COR-L47 (cell line): Measurements from ENCODE around the gene MESD.
"Not testable (repeated sequence)": the region's sequence is repeated elsewhere in the genome, so short reads cannot be mapped to it uniquely, and the experiment has no call there.

Experiments used
- DNase-seq: peaks from one replicate; lab custom pipeline; 2025; lab: John Stamatoyannopoulos, UW

The MESD gene

GRCh38 chr15:80958818-80959495, 30.7 kb downstream of the MESD start:
- no peak for DNase-seq

- no peak for DNase-seq
These were observed 31.6 kb downstream of the MESD start for GRCh38 chr15:80957976-80958375.

- DNase-seq = no peak
These were observed 32.1 kb downstream of the MESD start for GRCh38 chr15:80957556-80957955.

GRCh38 chr15:80955571-80956452, 33.8 kb downstream of the MESD start:
- not testable (repeated sequence) for DNase-seq

GRCh38 chr15:80953953-80954778, 35.5 kb downstream of the MESD start:
- no peak for DNase-seq

- DNase-seq = no peak
These were observed 36.3 kb downstream of the MESD start for GRCh38 chr15:80953001-80953952.

- no peak for DNase-seq
These were observed 37.7 kb downstream of the MESD start for GRCh38 chr15:80951941-80952340.

GRCh38 chr15:80950291-80951078, 39.1 kb downstream of the MESD start:
- no peak for DNase-seq

GRCh38 chr15:80949756-80950155, 39.9 kb downstream of the MESD start:
- DNase-seq = no peak

- no peak for DNase-seq
These were observed 40.8 kb downstream of the MESD start for GRCh38 chr15:80948651-80949292.

GRCh38 chr15:80946576-80946975, 43.0 kb downstream of the MESD start:
- DNase-seq = no peak

GRCh38 chr15:80945605-80946004, 44.0 kb downstream of the MESD start:
- DNase-seq = no peak

- DNase-seq = no peak
These were observed 44.8 kb downstream of the MESD start for GRCh38 chr15:80944818-80945217.

GRCh38 chr15:80942746-80943565, 46.7 kb downstream of the MESD start:
- DNase-seq = no peak

- DNase-seq = no peak
These were observed 47.4 kb downstream of the MESD start for GRCh38 chr15:80942266-80942665.

GRCh38 chr15:80940851-80941250, 48.8 kb downstream of the MESD start:
- no peak for DNase-seq

GRCh38 chr15:80940331-80940730, 49.3 kb downstream of the MESD start:
- no peak for DNase-seq

GRCh38 chr15:80939216-80939615, 50.4 kb downstream of the MESD start:
- DNase-seq = no peak

- no peak for DNase-seq
These were observed 51.9 kb downstream of the MESD start for GRCh38 chr15:80937718-80938117.
